DOHH2 (cell line): ENCODE results near the gene HMHB1.
A peak's percentile ranks its signal among the peaks of the same experiment; 100 is the strongest.

Experiments used
- H3F3A ChIP-seq: fragments of 200-600 bp; sonication (generic), shearing (Covaris generic); 2 replicates; pipeline ENCODE4 v1.6.0; 2016; ENCODE audit warnings: antibody characterized with exemption, mild to moderate bottlenecking; ENCODE audit not compliant: control insufficient read depth, insufficient read depth
- H3K27ac ChIP-seq: fragments of 200-600 bp; sonication (generic); 2 replicates; pipeline ENCODE4 v1.5.1; 2014; ENCODE audit warnings: low read depth, mild to moderate bottlenecking, low read length, moderate library complexity
- H3K27me3 ChIP-seq: fragments of 200-600 bp; sonication (generic); 2 replicates; pipeline ENCODE4 v1.6.1; 2014; ENCODE audit warnings: mild to moderate bottlenecking, low read length, mixed read lengths; ENCODE audit not compliant: control insufficient read depth
- H3K36me3 ChIP-seq: fragments of 200-600 bp; sonication (generic); 2 replicates; pipeline ENCODE4 v1.6.1; 2014; ENCODE audit warnings: mild to moderate bottlenecking, low read length, moderate library complexity, mixed read lengths; ENCODE audit not compliant: control insufficient read depth
- H3K4me1 ChIP-seq: fragments of 200-600 bp; sonication (generic); 2 replicates; pipeline ENCODE4 v1.6.1; 2014; ENCODE audit warnings: mild to moderate bottlenecking, low read length, mixed read lengths; ENCODE audit not compliant: control insufficient read depth
- H3K4me2 ChIP-seq: fragments of 200-600 bp; sonication (generic); 2 replicates; pipeline ENCODE4 v1.6.0; 2014; ENCODE audit warnings: mild to moderate bottlenecking, low read length, moderate library complexity
- H3K4me3 ChIP-seq: fragments of 200-600 bp; sonication (generic); 2 replicates; pipeline ENCODE4 v1.5.1; 2014; ENCODE audit warnings: mild to moderate bottlenecking, low read length, mixed read lengths
- H3K79me2 ChIP-seq: fragments of 200-600 bp; sonication (generic); 2 replicates; pipeline ENCODE4 v1.6.1; 2014; ENCODE audit warnings: mild to moderate bottlenecking, low read length, mixed read lengths; ENCODE audit not compliant: control insufficient read depth
- H3K9me2 ChIP-seq: fragments of 200-600 bp; sonication (generic); replicated peaks from 2 replicates; pipeline ENCODE4 v1.6.1; 2014; ENCODE audit warnings: mild to moderate bottlenecking, low read length, mixed read lengths; ENCODE audit not compliant: control insufficient read depth
- H3K9me3 ChIP-seq: fragments of 200-600 bp; sonication (generic); 2 replicates; pipeline ENCODE4 v1.6.1; 2014; ENCODE audit warnings: antibody characterized with exemption, low read length, mixed read lengths; ENCODE audit not compliant: control insufficient read depth, insufficient read depth
- H4K20me1 ChIP-seq: fragments of 200-600 bp; sonication (generic); 2 replicates; pipeline ENCODE4 v1.6.0; 2014; ENCODE audit warnings: low read depth, mild to moderate bottlenecking, antibody characterized with exemption, low read length, moderate library complexity; ENCODE audit not compliant: control insufficient read depth, insufficient read depth
- EZH2phosphoT487 ChIP-seq: fragments of 200-600 bp; sonication (generic); IDR thresholded peaks from 2 replicates; pipeline ENCODE4 v1.6.1; 2017; ENCODE audit warnings: borderline replicate concordance, mild to moderate bottlenecking, antibody characterized with exemption, low read length, moderate library complexity, mixed read lengths
- TF ChIP-seq, protein P1 (sequence below): fragments of 200-600 bp; sonication (generic); IDR thresholded peaks from one replicate; pipeline ENCODE4 v1.5.1; 2014; ENCODE audit warnings: antibody characterized with exemption, mild to moderate bottlenecking, low read depth, low read length; ENCODE audit not compliant: poor library complexity, severe bottlenecking

HMHB1 gene

DNA sequence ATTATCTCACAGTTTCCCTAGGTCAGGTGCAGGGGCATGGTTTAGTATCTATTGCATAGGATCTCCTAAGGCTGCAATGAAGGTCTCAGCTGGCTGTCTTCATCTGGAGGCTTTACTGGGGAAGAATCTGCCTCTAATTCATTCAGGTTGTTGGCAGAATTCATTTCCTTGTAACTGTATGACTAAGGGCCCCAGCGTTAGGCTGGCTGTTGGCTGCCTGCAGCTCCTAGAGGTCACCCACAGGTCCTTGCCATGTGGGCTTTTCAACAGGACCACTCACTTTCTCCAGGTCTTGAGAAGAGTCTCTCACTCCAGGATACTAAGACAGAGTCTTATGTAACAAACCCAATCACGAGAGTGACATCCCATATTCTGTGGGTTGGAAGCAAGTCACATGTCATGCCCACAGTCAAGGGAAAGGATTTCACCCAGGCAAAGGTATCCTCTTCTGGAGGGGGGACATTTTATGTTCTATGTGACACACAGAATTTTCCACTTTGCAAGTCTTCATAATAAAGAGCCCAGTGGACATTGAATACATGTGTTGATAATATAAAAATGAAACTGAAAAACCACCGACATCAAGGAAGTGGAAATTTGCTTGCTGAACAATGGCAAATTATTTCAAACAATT, 38.2 kb downstream of the HMHB1 start:
- H3K4me3 ChIP-seq, result no peak overlapping the region
- TF ChIP-seq EZH2phosphoT487, result no peak
- TF ChIP-seq, protein P1, sequence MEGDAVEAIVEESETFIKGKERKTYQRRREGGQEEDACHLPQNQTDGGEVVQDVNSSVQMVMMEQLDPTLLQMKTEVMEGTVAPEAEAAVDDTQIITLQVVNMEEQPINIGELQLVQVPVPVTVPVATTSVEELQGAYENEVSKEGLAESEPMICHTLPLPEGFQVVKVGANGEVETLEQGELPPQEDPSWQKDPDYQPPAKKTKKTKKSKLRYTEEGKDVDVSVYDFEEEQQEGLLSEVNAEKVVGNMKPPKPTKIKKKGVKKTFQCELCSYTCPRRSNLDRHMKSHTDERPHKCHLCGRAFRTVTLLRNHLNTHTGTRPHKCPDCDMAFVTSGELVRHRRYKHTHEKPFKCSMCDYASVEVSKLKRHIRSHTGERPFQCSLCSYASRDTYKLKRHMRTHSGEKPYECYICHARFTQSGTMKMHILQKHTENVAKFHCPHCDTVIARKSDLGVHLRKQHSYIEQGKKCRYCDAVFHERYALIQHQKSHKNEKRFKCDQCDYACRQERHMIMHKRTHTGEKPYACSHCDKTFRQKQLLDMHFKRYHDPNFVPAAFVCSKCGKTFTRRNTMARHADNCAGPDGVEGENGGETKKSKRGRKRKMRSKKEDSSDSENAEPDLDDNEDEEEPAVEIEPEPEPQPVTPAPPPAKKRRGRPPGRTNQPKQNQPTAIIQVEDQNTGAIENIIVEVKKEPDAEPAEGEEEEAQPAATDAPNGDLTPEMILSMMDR, result no peak
- H3K4me1 ChIP-seq, result peaks cover 3% of the 10 kb centered on the region; the same call in 1 of the 2 replicates
- no peaks in the 10 kb centered on the region for H3K27me3 ChIP-seq
- no peaks in the 10 kb centered on the region for H3K79me2 ChIP-seq
- H3K4me2 ChIP-seq, result 0 out of 2 replicates have a peak overlapping the region, but pooled peaks have one; percentile 9
- H3F3A ChIP-seq, result no peaks in the 10 kb centered on the region
- H4K20me1 ChIP-seq, result no peaks in the 10 kb centered on the region
- H3K36me3 ChIP-seq, result no peaks in the 10 kb centered on the region
- H3K9me3 ChIP-seq, result no peaks in the 10 kb centered on the region
- no peak overlapping the region for H3K27ac ChIP-seq
- 0 out of 2 replicates have a peak, but pooled peaks cover 3% of the 10 kb centered on the region for H3K9me2 ChIP-seq

DNA sequence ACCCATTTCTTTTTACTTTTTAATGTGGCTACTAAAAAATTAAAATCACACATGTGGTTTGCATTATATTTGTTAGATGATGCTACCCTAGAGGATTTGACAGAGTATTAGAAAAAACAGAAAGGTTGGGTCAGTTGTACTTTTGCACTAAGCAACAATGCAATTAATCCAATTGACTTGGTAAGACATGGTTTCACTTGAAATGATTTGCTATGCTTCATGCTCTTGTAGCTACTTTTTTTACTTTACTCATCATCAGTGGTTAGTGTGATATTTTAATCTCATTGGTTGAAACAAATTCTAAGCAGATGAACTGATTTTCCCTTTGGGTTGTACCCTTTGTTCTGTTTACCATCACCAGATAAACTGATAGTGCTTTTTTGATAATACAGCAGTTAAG, 39.4 kb downstream of the HMHB1 start:
- Histone ChIP-seq H3K27ac (no peak overlapping the region), H3K4me2 (no peak overlapping the region), H3F3A (no peaks in the 10 kb centered on the region), H3K79me2 (no peaks in the 10 kb centered on the region), H3K4me3 (no peak overlapping the region), H3K27me3 (no peaks in the 10 kb centered on the region), H3K36me3 (no peaks in the 10 kb centered on the region), H4K20me1 (no peaks in the 10 kb centered on the region), H3K9me2 (0 out of 2 replicates have a peak, but pooled peaks cover 3% of the 10 kb centered on the region), H3K4me1 (peaks cover 3% of the 10 kb centered on the region; the same call in 1 of the 2 replicates), H3K9me3 (no peaks in the 10 kb centered on the region)
- no peak for TF ChIP-seq EZH2phosphoT487
- TF ChIP-seq, protein P1, result no peak

DNA sequence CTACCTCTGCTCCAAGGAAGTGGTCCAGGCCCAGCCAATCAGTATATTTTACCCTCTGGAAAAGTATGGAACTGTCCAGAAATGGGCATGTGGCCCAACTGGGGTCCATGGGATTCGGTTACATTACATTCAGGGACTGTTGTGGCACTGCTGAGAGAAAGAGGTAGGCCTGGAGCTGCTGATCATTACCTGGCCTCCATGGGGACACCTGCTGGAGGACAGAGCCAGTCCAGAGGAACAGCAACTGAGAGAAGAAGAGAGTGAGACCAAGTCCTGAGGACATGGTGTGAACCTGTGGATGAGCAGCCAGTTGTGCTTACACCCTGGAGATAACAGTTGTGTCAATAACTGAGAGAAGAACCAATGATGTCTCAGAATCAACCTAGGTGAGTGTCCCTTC, 48.2 kb downstream of the HMHB1 start:
- Histone ChIP-seq H3K36me3 (no peaks in the 10 kb centered on the region), H3K9me2 (no peaks in the 10 kb centered on the region), H3F3A (no peaks in the 10 kb centered on the region), H4K20me1 (no peaks in the 10 kb centered on the region), H3K4me3 (no peak overlapping the region), H3K4me2 (no peak overlapping the region), H3K79me2 (no peaks in the 10 kb centered on the region), H3K9me3 (no peaks in the 10 kb centered on the region), H3K27me3 (no peaks in the 10 kb centered on the region), H3K4me1 (0 out of 2 replicates have a peak, but pooled peaks cover 3% of the 10 kb centered on the region), H3K27ac (no peak overlapping the region)
- TF ChIP-seq, protein P1, result no peak
- TF ChIP-seq EZH2phosphoT487, result no peak
